Activated gamma-delta T cell treated with Interleukin-2 at 50 U/mL for 16 hours (primary cell): Measurements from ENCODE around the gene PACRG.

Experiments used
- DNase-seq: peaks from one replicate; pipeline ENCODE4 v3.0.0-alpha.2; 2020

Gene PACRG

GRCh38 chr6:162798546-162799266, 70.9 kb downstream of the PACRG start:
- DNase-seq: no peak

GRCh38 chr6:162814426-162814973, 86.7 kb downstream of the PACRG start:
- DNase-seq: no peak

GRCh38 chr6:162817196-162817595, 89.4 kb downstream of the PACRG start:
- DNase-seq: no peak

- DNase-seq: no peak
These were observed 91.5 kb downstream of the PACRG start for GRCh38 chr6:162819284-162819683.

GRCh38 chr6:162821102-162821501, 93.3 kb downstream of the PACRG start:
- no peak for DNase-seq

GRCh38 chr6:162825597-162825996, 97.8 kb downstream of the PACRG start:
- DNase-seq: no peak

- no peak for DNase-seq
These were observed 101.4 kb downstream of the PACRG start for GRCh38 chr6:162829013-162829742.

- no peak for DNase-seq
These were observed 106.0 kb downstream of the PACRG start for GRCh38 chr6:162833776-162834175.

GRCh38 chr6:162845972-162846371, 118.2 kb downstream of the PACRG start:
- DNase-seq: no peak

- DNase-seq: no peak
These were observed 118.9 kb downstream of the PACRG start for GRCh38 chr6:162846723-162847122.

GRCh38 chr6:162849269-162849668, 121.5 kb downstream of the PACRG start:
- no peak for DNase-seq

GRCh38 chr6:162852192-162852591, 124.4 kb downstream of the PACRG start:
- no peak for DNase-seq

GRCh38 chr6:162852840-162853577, 125.2 kb downstream of the PACRG start:
- no peak for DNase-seq

- no peak for DNase-seq
These were observed 126.5 kb downstream of the PACRG start for GRCh38 chr6:162854228-162854627.

- no peak for DNase-seq
These were observed 127.0 kb downstream of the PACRG start for GRCh38 chr6:162854734-162855191.

- no peak for DNase-seq
These were observed 129.1 kb downstream of the PACRG start for GRCh38 chr6:162856885-162857284.

- DNase-seq: no peak
These were observed 129.6 kb downstream of the PACRG start for GRCh38 chr6:162857326-162857725.

- no peak for DNase-seq
These were observed 134.7 kb downstream of the PACRG start for GRCh38 chr6:162862462-162862861.

- DNase-seq: no peak
These were observed 135.2 kb downstream of the PACRG start for GRCh38 chr6:162862941-162863340.

GRCh38 chr6:162863821-162864220, 136.0 kb downstream of the PACRG start:
- no peak for DNase-seq

GRCh38 chr6:162864911-162865310, 137.1 kb downstream of the PACRG start:
- DNase-seq: no peak

GRCh38 chr6:162866656-162867055, 138.9 kb downstream of the PACRG start:
- DNase-seq: no peak

- DNase-seq: no peak
These were observed 140.6 kb downstream of the PACRG start for GRCh38 chr6:162868397-162868796.
